GM21423 (cell line): ENCODE data around the gene ADARB1.

Experiments used
- ATAC-seq: cut with Tn5 transposase; IDR thresholded peaks from one replicate; pipeline ENCODE4 v1.9.1; 2021; ENCODE audit warnings: mild to moderate bottlenecking, moderate library complexity; ENCODE audit not compliant: unreplicated experiment

The ADARB1 gene

GRCh38 chr21:45187646-45188045, 113.3 kb downstream of the ADARB1 start:
- no peak for ATAC-seq

GRCh38 chr21:45190013-45190412, 115.6 kb downstream of the ADARB1 start:
- no peak for ATAC-seq

- no peak for ATAC-seq
Measured at GRCh38 chr21:45192332-45192731, 118.0 kb downstream of the ADARB1 start.

- no peak for ATAC-seq
Measured at GRCh38 chr21:45196620-45197019, 122.2 kb downstream of the ADARB1 start.

- ATAC-seq: no peak
Measured at GRCh38 chr21:45199201-45199600, 124.8 kb downstream of the ADARB1 start.

- ATAC-seq: no peak
Measured at GRCh38 chr21:45200031-45200430, 125.7 kb downstream of the ADARB1 start.

- no peak for ATAC-seq
Measured at GRCh38 chr21:45200581-45201296, 126.4 kb downstream of the ADARB1 start.

GRCh38 chr21:45202344-45202743, 128.0 kb downstream of the ADARB1 start:
- ATAC-seq: no peak

GRCh38 chr21:45202889-45203288, 128.5 kb downstream of the ADARB1 start:
- no peak for ATAC-seq

- ATAC-seq: no peak
Measured at GRCh38 chr21:45203983-45204382, 129.6 kb downstream of the ADARB1 start.

- no peak for ATAC-seq
Measured at GRCh38 chr21:45204395-45204794, 130.0 kb downstream of the ADARB1 start.

GRCh38 chr21:45207839-45208626, 133.7 kb downstream of the ADARB1 start:
- no peak for ATAC-seq

GRCh38 chr21:45208627-45208951, 134.2 kb downstream of the ADARB1 start:
- no peak for ATAC-seq

GRCh38 chr21:45209046-45209445, 134.7 kb downstream of the ADARB1 start:
- ATAC-seq: no peak

- no peak for ATAC-seq
Measured at GRCh38 chr21:45209685-45210284, 135.4 kb downstream of the ADARB1 start.

GRCh38 chr21:45210461-45210983, 136.1 kb downstream of the ADARB1 start:
- no peak for ATAC-seq

GRCh38 chr21:45211661-45212060, 137.3 kb downstream of the ADARB1 start:
- no peak for ATAC-seq

- no peak for ATAC-seq
Measured at GRCh38 chr21:45213392-45213791, 139.0 kb downstream of the ADARB1 start.

- ATAC-seq: no peak
Measured at GRCh38 chr21:45215213-45215612, 140.8 kb downstream of the ADARB1 start.

- no peak for ATAC-seq
Measured at GRCh38 chr21:45217010-45217409, 142.6 kb downstream of the ADARB1 start.

- no peak for ATAC-seq
Measured at GRCh38 chr21:45219517-45219916, 145.1 kb downstream of the ADARB1 start.

- no peak for ATAC-seq
Measured at GRCh38 chr21:45220071-45220481, 145.7 kb downstream of the ADARB1 start.
